Cardiac muscle cell (in vitro differentiated cells and primary cell): ENCODE data around the gene SMC4. TPM values are rescaled to one million over a fixed set of nuclear protein-coding genes. Genes with fewer than 3 reads are reported as not detected.
A peak's percentile ranks its signal among the peaks of the same experiment; 100 is the strongest.
"Not testable (repeated sequence)": the region's sequence is repeated elsewhere in the genome, so short reads cannot be mapped to it uniquely, and the experiment has no call there.

ENCODE experiments used
- DNase-seq, 2 donors: peaks; one replicate each; pipeline versions ENCODE4 v3.0.0 to v3.0.0-alpha.2; 2010 to 2017; ENCODE audit warnings: low read depth in 1 of 2, low spot score in 1 of 2
- H3K27ac ChIP-seq: fragments of 200-600 bp; sonication (generic); 2 replicates; pipeline ENCODE4 v1.5.1; 2016
- H3K27me3 ChIP-seq: fragments of 200-600 bp; sonication (generic); 2 replicates; pipeline ENCODE4 v1.6.0; 2016; ENCODE audit warnings: control low read depth
- H3K36me3 ChIP-seq: fragments of 200-600 bp; sonication (generic); 2 replicates; pipeline ENCODE4 v1.5.1; 2016; ENCODE audit warnings: control low read depth
- H3K4me1 ChIP-seq: fragments of 200-600 bp; sonication (generic); 2 replicates; pipeline ENCODE4 v1.8.1; 2017; ENCODE audit warnings: low read depth, mild to moderate bottlenecking, mixed run types
- H3K4me3 ChIP-seq: fragments of 200-600 bp; sonication (generic); 2 replicates; pipeline ENCODE4 v1.5.1; 2016; ENCODE audit warnings: mild to moderate bottlenecking
- H3K9me3 ChIP-seq: fragments of 200-600 bp; sonication (generic); 2 replicates; pipeline ENCODE4 v1.5.1; 2017; ENCODE audit warnings: low read depth, mild to moderate bottlenecking, control low read depth
- polyA plus RNA-seq: library from polyadenylated mRNA; unstranded; fragments of >200 nt; fragmentation: Nextera tagmentation; extraction: Ambion mirVana; gene quantifications from 2 replicates; pipeline ENCODE4 v1.2.1, GENCODE V29; 2016
- total RNA-seq: library from RNA; depleted of rRNA; stranded (reverse); fragments of >200 nt; gene quantifications from 2 replicates; pipeline ENCODE4 v1.2.3, GENCODE V29; 2016
- TF ChIP-seq, protein P1 (sequence below): IDR thresholded peaks from 2 replicates; pipeline ENCODE4 v1.5.1; 2012; ENCODE audit warnings: low read depth, mild to moderate bottlenecking, low read length

The SMC4 gene
- total RNA-seq (33.3 and 91.6 TPM in 2 replicates), polyA plus RNA-seq (63.0 and 142 TPM in 2 replicates)

DNA sequence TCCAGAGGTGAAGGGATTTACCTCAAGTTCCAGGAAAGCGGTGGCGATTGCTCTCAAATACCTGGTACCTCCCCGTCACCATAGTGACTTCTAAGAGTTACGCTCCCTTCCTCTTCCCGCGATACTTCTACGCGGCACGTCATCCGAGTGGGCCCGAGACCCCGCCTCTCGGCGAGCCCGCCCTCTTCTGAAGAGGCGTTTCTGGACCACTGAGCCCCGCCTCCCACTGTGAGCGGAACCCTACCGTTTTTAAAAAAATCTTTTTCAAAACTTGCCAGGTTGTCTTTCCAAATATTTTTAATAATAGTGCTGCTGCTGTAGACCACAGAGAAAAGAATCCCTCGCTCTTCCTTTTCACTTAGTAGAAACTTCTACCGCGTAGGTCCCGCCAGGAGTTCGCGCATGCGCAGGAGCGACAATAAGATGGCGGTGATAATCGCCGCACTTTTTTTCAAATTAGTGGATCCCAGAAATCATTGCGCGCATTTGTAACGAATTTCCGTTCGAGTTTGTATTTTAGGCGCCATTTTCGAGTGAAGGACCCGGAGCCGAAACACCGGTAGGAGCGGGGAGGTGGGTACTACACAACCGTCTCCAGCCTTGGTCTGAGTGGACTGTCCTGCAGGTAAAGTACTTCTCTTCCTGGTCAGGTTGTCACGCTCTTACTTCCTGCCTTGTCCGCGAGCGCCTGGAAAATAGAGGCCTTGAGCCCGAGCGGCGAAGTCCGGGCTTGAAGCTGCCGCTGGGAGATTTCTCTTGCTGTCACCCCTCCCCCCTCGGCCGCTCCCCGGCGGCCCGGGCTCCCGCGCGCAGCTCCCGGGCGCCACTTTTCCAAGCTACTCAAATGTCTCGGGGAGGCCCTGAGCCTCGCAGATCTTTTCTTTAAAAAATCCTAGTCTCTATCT is at the start of gene SMC4, which contains the start of gene IFT80:
TSS of gene SMC4 (plus strand) at position 526 of the 905 bp plus-strand sequence. CDS start 1,177 bp downstream, outside the sequence.
TSS of gene IFT80 (minus strand) at position 101 of the 905 bp plus-strand sequence. CDS start 14,625 bp downstream, outside the sequence.
- Histone ChIP-seq H3K27me3 (no peaks in the 10 kb centered on the region), H3K36me3 (no peaks in the 10 kb centered on the region), H3K9me3 (no peaks in the 10 kb centered on the region), H3K4me1 (peaks cover 31% of the 10 kb centered on the region), H3K27ac (peak within 1 kb of the TSS; percentile 92), H3K4me3 (peak within 1 kb of the TSS; percentile 74)
- TF ChIP-seq, protein P1, sequence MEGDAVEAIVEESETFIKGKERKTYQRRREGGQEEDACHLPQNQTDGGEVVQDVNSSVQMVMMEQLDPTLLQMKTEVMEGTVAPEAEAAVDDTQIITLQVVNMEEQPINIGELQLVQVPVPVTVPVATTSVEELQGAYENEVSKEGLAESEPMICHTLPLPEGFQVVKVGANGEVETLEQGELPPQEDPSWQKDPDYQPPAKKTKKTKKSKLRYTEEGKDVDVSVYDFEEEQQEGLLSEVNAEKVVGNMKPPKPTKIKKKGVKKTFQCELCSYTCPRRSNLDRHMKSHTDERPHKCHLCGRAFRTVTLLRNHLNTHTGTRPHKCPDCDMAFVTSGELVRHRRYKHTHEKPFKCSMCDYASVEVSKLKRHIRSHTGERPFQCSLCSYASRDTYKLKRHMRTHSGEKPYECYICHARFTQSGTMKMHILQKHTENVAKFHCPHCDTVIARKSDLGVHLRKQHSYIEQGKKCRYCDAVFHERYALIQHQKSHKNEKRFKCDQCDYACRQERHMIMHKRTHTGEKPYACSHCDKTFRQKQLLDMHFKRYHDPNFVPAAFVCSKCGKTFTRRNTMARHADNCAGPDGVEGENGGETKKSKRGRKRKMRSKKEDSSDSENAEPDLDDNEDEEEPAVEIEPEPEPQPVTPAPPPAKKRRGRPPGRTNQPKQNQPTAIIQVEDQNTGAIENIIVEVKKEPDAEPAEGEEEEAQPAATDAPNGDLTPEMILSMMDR: no peak
- peak; percentile 97 for DNase-seq

DNA sequence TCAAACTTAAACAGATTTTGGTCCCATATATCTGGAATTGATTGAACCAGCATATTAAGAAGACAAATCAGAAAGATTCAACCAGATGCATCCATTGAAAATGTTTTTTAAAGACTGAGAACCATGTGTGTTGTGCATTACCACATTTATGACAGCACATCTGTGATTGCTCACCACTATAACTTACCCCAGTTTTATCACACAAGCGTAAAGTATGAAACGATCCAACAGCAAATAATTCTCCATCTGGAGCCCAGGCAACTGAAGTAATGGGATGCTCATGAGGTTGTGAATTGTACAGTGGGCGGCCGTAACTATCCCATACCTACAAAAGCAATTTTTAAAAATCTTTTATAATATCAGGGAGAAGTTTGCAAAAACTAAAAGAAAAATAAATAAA is 43.6 kb upstream of the SMC4 start:
- TF ChIP-seq, protein P1: no peak
- Histone ChIP-seq H3K27me3 (no peaks in the 10 kb centered on the region), H3K27ac (no peak overlapping the region), H3K4me1 (peaks cover 2% of the 10 kb centered on the region), H3K9me3 (no peaks in the 10 kb centered on the region), H3K36me3 (no peaks in the 10 kb centered on the region), H3K4me3 (no peak overlapping the region)
- no peak for DNase-seq

DNA sequence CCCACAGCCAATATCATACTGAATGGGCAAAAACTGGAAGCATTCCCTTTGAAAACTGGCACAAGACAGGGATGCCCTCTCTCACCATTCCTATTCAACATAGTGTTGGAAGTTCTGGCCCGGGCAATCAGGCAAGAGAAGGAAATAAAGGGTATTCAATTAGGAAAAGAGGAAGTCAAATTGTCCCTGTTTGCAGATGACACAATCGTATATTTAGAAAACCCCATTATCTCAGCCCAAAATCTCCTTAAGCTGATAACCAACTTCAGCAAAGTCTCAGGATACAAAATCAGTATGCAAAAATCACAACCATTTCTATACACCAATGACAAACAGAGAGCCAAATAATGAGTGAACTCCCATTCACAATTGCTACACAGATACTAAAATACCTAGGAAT is 36.6 kb upstream of the SMC4 start:
- H3K27ac ChIP-seq, H3K36me3 ChIP-seq, H3K27me3 ChIP-seq, H3K4me1 ChIP-seq, H3K9me3 ChIP-seq, H3K4me3 ChIP-seq, DNase-seq: not testable (repeated sequence)

DNA sequence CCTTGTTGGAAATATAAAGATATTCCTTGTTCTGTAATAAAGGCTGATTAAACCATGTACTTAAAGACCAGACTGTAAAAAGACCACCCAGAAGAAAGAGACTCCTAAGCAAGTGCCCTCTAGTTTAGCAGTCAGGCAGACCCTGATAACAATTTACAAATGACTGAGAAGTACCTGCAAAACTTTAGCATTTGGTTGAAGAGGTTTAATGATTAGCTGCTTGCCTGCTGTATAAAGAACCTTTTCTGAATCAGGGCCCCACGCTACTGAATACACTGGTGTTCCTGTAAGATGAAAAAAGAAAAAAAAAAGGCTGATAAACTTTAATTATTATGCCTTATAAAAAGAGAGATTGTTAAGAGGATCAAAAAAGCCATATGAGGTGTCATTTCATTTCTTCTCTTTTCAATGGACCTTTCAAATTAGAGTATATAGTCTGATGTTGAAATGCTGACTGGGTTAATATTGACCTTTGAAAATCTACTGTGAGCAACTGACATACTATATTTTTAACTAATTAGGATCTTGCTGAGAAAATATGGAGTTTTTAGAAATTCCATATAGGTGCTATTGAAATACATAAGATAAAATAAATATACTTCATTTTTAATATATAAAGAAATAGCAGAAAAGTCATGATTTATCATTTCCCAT is 33.5 kb upstream of the SMC4 start:
- TF ChIP-seq, protein P1: no peak

DNA sequence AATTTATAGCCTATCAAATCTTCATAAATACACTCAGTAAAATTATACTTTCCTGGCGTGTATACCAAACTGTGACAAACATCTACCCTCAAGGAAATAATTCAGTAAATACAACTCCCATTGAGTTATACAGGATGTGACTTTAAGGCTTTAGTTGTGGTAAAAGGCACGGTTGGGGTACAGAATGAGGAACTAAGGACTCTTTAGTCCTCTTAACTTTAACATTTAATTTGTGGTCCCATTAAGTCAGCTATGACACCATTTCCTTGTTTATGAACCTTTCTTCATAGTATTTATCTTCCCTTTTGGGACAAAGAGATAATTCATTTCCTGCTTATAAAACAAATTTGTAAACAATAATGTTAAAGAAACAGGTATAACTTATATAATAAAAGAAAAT is 30.6 kb upstream of the SMC4 start:
- Histone ChIP-seq H3K27ac (no peak overlapping the region), H3K4me3 (no peak overlapping the region), H3K36me3 (no peaks in the 10 kb centered on the region), H3K9me3 (no peaks in the 10 kb centered on the region), H3K27me3 (no peaks in the 10 kb centered on the region), H3K4me1 (no peaks in the 10 kb centered on the region)
- TF ChIP-seq, protein P1: no peak
- no peak for DNase-seq

More for the DNA sequence above, 33.5 kb upstream of the SMC4 start:
- no peaks in the 10 kb centered on the region for H3K27me3 ChIP-seq
- no peak for DNase-seq
- H3K27ac ChIP-seq: no peak overlapping the region
- H3K4me1 ChIP-seq: no peaks in the 10 kb centered on the region
- no peak overlapping the region for H3K4me3 ChIP-seq
- H3K9me3 ChIP-seq: no peaks in the 10 kb centered on the region
- H3K36me3 ChIP-seq: no peaks in the 10 kb centered on the region

DNA sequence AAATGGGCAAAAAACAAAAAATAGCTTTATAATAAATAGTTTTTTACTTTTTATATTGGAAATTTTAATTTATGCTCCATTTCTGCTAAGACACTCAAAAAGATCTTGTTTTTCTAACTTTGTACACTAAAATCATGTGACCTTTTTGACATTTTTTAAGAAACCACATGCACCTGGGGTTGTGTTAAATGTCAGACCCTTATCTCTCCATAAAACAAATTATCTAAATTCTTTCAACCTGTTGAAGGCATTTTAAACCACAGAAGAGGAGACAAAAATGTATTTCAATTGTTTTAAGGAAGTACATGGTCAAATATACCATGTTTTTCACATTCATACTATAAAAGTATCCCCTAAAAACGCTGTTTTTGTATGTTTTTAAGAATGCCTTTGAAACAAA is 29.7 kb upstream of the SMC4 start:
- TF ChIP-seq, protein P1: no peak
- no peak for DNase-seq
- H3K27ac ChIP-seq: no peak overlapping the region

More for the DNA sequence above, 29.7 kb upstream of the SMC4 start:
- Histone ChIP-seq H3K27me3 (no peaks in the 10 kb centered on the region), H3K36me3 (peaks cover 2% of the 10 kb centered on the region), H3K4me3 (no peak overlapping the region), H3K9me3 (no peaks in the 10 kb centered on the region), H3K4me1 (no peaks in the 10 kb centered on the region)
